Tibial nerve (tissue), 4 donors: ENCODE results near the gene MIA2. TPM values are rescaled to one million over a fixed set of nuclear protein-coding genes. Genes with fewer than 3 reads are reported as not detected.

ENCODE experiments used
- DNase-seq, 2 donors: peaks; one replicate each; pipeline ENCODE4 v3.0.0-alpha.2; 2019; ENCODE audit warnings: low spot score in 2 of 2
- H3K27ac ChIP-seq, 4 donors: fragments of 200-600 bp; sonication (generic) in 3 of 4; one replicate each; pipeline ENCODE4 v1.5.1; 2017 to 2019; ENCODE audit warnings: mild to moderate bottlenecking in 1 of 4
- H3K27me3 ChIP-seq, 2 donors: fragments of 200-600 bp; sonication (generic) in 1 of 2; one replicate each; pipeline versions ENCODE4 v1.5.1 to v1.6.0; 2017 to 2019
- H3K36me3 ChIP-seq, 3 donors: fragments of 200-600 bp; sonication (generic); one replicate each; pipeline ENCODE4 v1.5.1; 2018 to 2019
- H3K4me1 ChIP-seq, 4 donors: fragments of 200-600 bp; sonication (generic) in 3 of 4; one replicate each; pipeline ENCODE4 v1.5.1; 2017 to 2019
- H3K4me3 ChIP-seq, 4 donors: fragments of 200-600 bp; sonication (generic) in 3 of 4; one replicate each; pipeline ENCODE4 v1.5.1; 2017 to 2019; ENCODE audit warnings: mild to moderate bottlenecking in 1 of 4, moderate library complexity in 1 of 4
- H3K9me3 ChIP-seq, 4 donors: fragments of 200-600 bp; sonication (generic) in 3 of 4; one replicate each; pipeline ENCODE4 v1.5.1; 2017 to 2019
- CTCF ChIP-seq, 5 experiments: fragments of 200-600 bp in 3 of 5; fragments of 450-650 bp in 2 of 5; sonication (generic) in 3 of 5; IDR thresholded peaks; one replicate each; pipeline ENCODE4 v1.5.1; 2016 to 2019; ENCODE audit warnings: antibody characterized with exemption in 5 of 5, mild to moderate bottlenecking in 3 of 5, moderate library complexity in 2 of 5
- EP300 ChIP-seq, 2 donors: sonication (generic); formaldehyde crosslinking; IDR thresholded peaks; one replicate each; pipeline ENCODE4 v1.6.1; 2017; ENCODE audit warnings: antibody characterized with exemption in 2 of 2, mild to moderate bottlenecking in 1 of 2
- POLR2A ChIP-seq, 2 donors: fragments of 450-650 bp; IDR thresholded peaks; one replicate each; pipeline ENCODE4 v1.6.1; 2017; ENCODE audit warnings: antibody characterized with exemption in 2 of 2, mild to moderate bottlenecking in 2 of 2, moderate library complexity in 2 of 2
- WGBS, 2 donors: methylation state at CpG; one replicate each; pipeline ENCODE4 v1.1.5; 2018; 5-methylcytosine and 5-hydroxymethylcytosine counted together
- total RNA-seq, 4 donors: library from RNA; depleted of rRNA; stranded (reverse); fragments of >200 nt; gene quantifications; one replicate each; pipeline ENCODE4 v1.1.0, GENCODE V29; 2016

The MIA2 gene
- total RNA-seq, 4 donors from 2014 or later: 14.7 to 22.2 (median 16.3) TPM

- Histone ChIP-seq H3K4me3 (no peak overlapping the region), H3K27me3 (no peaks in the 10 kb centered on the region), H3K27ac (no peak overlapping the region), H3K4me1 (no peaks in the 10 kb centered on the region), H3K36me3 (peaks cover 0 to 24% (median 0%) of the 10 kb centered on the region in 3 donors), H3K9me3 (no peaks in the 10 kb centered on the region)
- TF ChIP-seq CTCF (IDR thresholded peaks at IDR 0.05): no peak
- TF ChIP-seq EP300 (IDR thresholded peaks at IDR 0.05): no peak
- no peak for TF ChIP-seq POLR2A (IDR thresholded peaks at IDR 0.05)
- no peak for DNase-seq
Observed at GRCh38 chr14:39310051-39310450, 76.3 kb downstream of the MIA2 start.

GRCh38 chr14:39315859-39316444 is 82.2 kb downstream of the MIA2 start:
- WGBS, 2 donors: 82 to 88% methylated on average over 1 of the region's 1 CpG
- no peaks in the 10 kb centered on the region for H3K4me1 ChIP-seq
- TF ChIP-seq CTCF (IDR thresholded peaks at IDR 0.05) (no peak), EP300 (IDR thresholded peaks at IDR 0.05) (no peak), POLR2A (IDR thresholded peaks at IDR 0.05) (no peak)
- H3K4me3 ChIP-seq: no peak overlapping the region
- H3K27ac ChIP-seq: no peak overlapping the region
- DNase-seq: no peak
- no peaks in the 10 kb centered on the region for H3K9me3 ChIP-seq
- peaks cover 0 to 37% (median 0%) of the 10 kb centered on the region in 3 donors for H3K36me3 ChIP-seq
- no peaks in the 10 kb centered on the region for H3K27me3 ChIP-seq

GRCh38 chr14:39316830-39317553 is 83.3 kb downstream of the MIA2 start:
- peaks cover 0 to 47% (median 0%) of the 10 kb centered on the region in 3 donors for H3K36me3 ChIP-seq
- H3K4me3 ChIP-seq: no peak overlapping the region
- no peak for DNase-seq
- H3K9me3 ChIP-seq: no peaks in the 10 kb centered on the region
- H3K27ac ChIP-seq: no peak overlapping the region
- no peaks in the 10 kb centered on the region for H3K27me3 ChIP-seq
- no peaks in the 10 kb centered on the region for H3K4me1 ChIP-seq
- WGBS, 2 donors: 90 to 92% methylated on average over 8 of the region's 8 CpGs
- TF ChIP-seq CTCF (IDR thresholded peaks at IDR 0.05) (no peak), EP300 (IDR thresholded peaks at IDR 0.05) (no peak), POLR2A (IDR thresholded peaks at IDR 0.05) (no peak)

GRCh38 chr14:39318574-39318973 is 84.9 kb downstream of the MIA2 start:
- no peak for DNase-seq
- 86 to 89% methylated on average over 2 of the region's 2 CpGs for WGBS, 2 donors
- Histone ChIP-seq H3K4me1 (no peaks in the 10 kb centered on the region), H3K4me3 (no peak overlapping the region), H3K9me3 (no peaks in the 10 kb centered on the region), H3K36me3 (peaks cover 0 to 61% (median 0%) of the 10 kb centered on the region in 3 donors), H3K27ac (no peak overlapping the region), H3K27me3 (no peaks in the 10 kb centered on the region)
- TF ChIP-seq EP300 (IDR thresholded peaks at IDR 0.05) (no peak), CTCF (IDR thresholded peaks at IDR 0.05) (no peak), POLR2A (IDR thresholded peaks at IDR 0.05) (no peak)

GRCh38 chr14:39319381-39319780 is 85.7 kb downstream of the MIA2 start:
- Histone ChIP-seq H3K4me3 (no peak overlapping the region), H3K27me3 (no peaks in the 10 kb centered on the region), H3K27ac (no peak overlapping the region), H3K4me1 (no peaks in the 10 kb centered on the region), H3K9me3 (no peaks in the 10 kb centered on the region), H3K36me3 (peaks cover 0 to 60% (median 0%) of the 10 kb centered on the region in 3 donors)
- no peak for DNase-seq
- TF ChIP-seq CTCF (IDR thresholded peaks at IDR 0.05): no peak
- no peak for TF ChIP-seq EP300 (IDR thresholded peaks at IDR 0.05)
- TF ChIP-seq POLR2A (IDR thresholded peaks at IDR 0.05): no peak
